ENCODE data around the gene SERTAD4.

The SERTAD4 gene

GRCh38 chr1:210233216-210233494 lies 559 bp downstream of the SERTAD4 start:
- DNase-seq (ENCODE audit: low spot score), result no peak

GRCh38 chr1:210233495-210234328 lies 1.1 kb downstream of the SERTAD4 start:
- DNase-seq (ENCODE audit: low spot score), result peak; percentile 80

- no peak for DNase-seq (ENCODE audit: low spot score)
These were observed 1.7 kb downstream of the SERTAD4 start for GRCh38 chr1:210234329-210234757.

- no peak for DNase-seq (ENCODE audit: low spot score)
These were observed 2.9 kb downstream of the SERTAD4 start for GRCh38 chr1:210235363-210236053.

- no peak for DNase-seq (ENCODE audit: low spot score)
These were observed 3.8 kb downstream of the SERTAD4 start for GRCh38 chr1:210236386-210236839.

GRCh38 chr1:210236840-210237409 lies 4.3 kb downstream of the SERTAD4 start:
- DNase-seq (ENCODE audit: low spot score), result peak; percentile 76

- DNase-seq (ENCODE audit: low spot score), result no peak
These were observed 4.9 kb downstream of the SERTAD4 start for GRCh38 chr1:210237479-210237878.

GRCh38 chr1:210237981-210238380 lies 5.4 kb downstream of the SERTAD4 start:
- no peak for DNase-seq (ENCODE audit: low spot score)

GRCh38 chr1:210239349-210240111 lies 6.9 kb downstream of the SERTAD4 start:
- DNase-seq (ENCODE audit: low spot score), result no peak

GRCh38 chr1:210241121-210241520 lies 8.5 kb downstream of the SERTAD4 start:
- no peak for DNase-seq (ENCODE audit: low spot score)

- DNase-seq (ENCODE audit: low spot score), result no peak
These were observed 12.3 kb downstream of the SERTAD4 start for GRCh38 chr1:210244746-210245367.

GRCh38 chr1:210246447-210246846 lies 13.9 kb downstream of the SERTAD4 start:
- DNase-seq (ENCODE audit: low spot score), result no peak

- no peak for DNase-seq (ENCODE audit: low spot score)
These were observed 15.7 kb downstream of the SERTAD4 start for GRCh38 chr1:210248341-210248740.

GRCh38 chr1:210250665-210250997 lies 18.0 kb downstream of the SERTAD4 start:
- peak; percentile 77 for DNase-seq (ENCODE audit: low spot score)

GRCh38 chr1:210250998-210251679 lies 18.5 kb downstream of the SERTAD4 start:
- peak; percentile 86 for DNase-seq (ENCODE audit: low spot score)

- DNase-seq (ENCODE audit: low spot score), result peak; percentile 62
These were observed 19.3 kb downstream of the SERTAD4 start for GRCh38 chr1:210251680-210252490.

GRCh38 chr1:210252621-210253051 lies 20.0 kb downstream of the SERTAD4 start:
- DNase-seq (ENCODE audit: low spot score), result peak; percentile 74

- no peak for DNase-seq (ENCODE audit: low spot score)
These were observed 21.7 kb downstream of the SERTAD4 start for GRCh38 chr1:210254298-210254697.

- DNase-seq (ENCODE audit: low spot score), result no peak
These were observed 25.3 kb downstream of the SERTAD4 start for GRCh38 chr1:210257698-210258529.

- no peak for DNase-seq (ENCODE audit: low spot score)
These were observed 27.0 kb downstream of the SERTAD4 start for GRCh38 chr1:210259561-210259960.

All from left forelimb (tissue), 1 donor.